Heart right ventricle (tissue), 16 donors: Measurements from ENCODE around the gene DDRGK1. TPM values are rescaled to one million over a fixed set of nuclear protein-coding genes. Genes with fewer than 3 reads are reported as not detected.

Experiments
- ATAC-seq, 8 donors: fragments of 200-7000 bp; cut with Tn5 transposase; one replicate each; pipeline ENCODE4 v1.9.1; 2020; ENCODE audit warnings: mild to moderate bottlenecking in 8 of 8, moderate library complexity in 8 of 8, moderate number of reproducible peaks in 1 of 8
- DNase-seq, 2 donors: peaks; one replicate each; pipeline ENCODE4 v3.0.0-alpha.2; 2020
- H3K27ac ChIP-seq, 10 donors: fragments of 200-600 bp; sonication (generic) in 2 of 10; one replicate each; pipeline versions ENCODE4 v1.5.0 to v1.8.0; 2020 to 2022; ENCODE audit warnings: mild to moderate bottlenecking in 3 of 10
- H3K27me3 ChIP-seq, 7 donors: fragments of 200-600 bp; one replicate each; pipeline ENCODE4 v1.8.0; 2021 to 2022; ENCODE audit warnings: mild to moderate bottlenecking in 2 of 7
- H3K36me3 ChIP-seq, 9 donors: fragments of 200-600 bp; sonication (generic) in 1 of 9; one replicate each; pipeline versions ENCODE4 v1.5.0 to v1.8.0; 2020 to 2022; ENCODE audit warnings: mild to moderate bottlenecking in 2 of 9
- H3K4me1 ChIP-seq, 9 donors: fragments of 200-600 bp; sonication (generic) in 1 of 9; one replicate each; pipeline versions ENCODE4 v1.5.0 to v1.8.0; 2020 to 2022; ENCODE audit warnings: mild to moderate bottlenecking in 4 of 9
- H3K4me3 ChIP-seq, 10 donors: fragments of 200-600 bp; sonication (generic) in 2 of 10; one replicate each; pipeline versions ENCODE4 v1.5.0 to v1.8.0; 2020 to 2022; ENCODE audit warnings: mild to moderate bottlenecking in 7 of 10, moderate library complexity in 2 of 10
- H3K9me3 ChIP-seq, 11 donors: fragments of 200-600 bp in 10 of 11; sonication (generic) in 2 of 11; one replicate each; pipeline versions ENCODE4 v1.5.0 to v1.8.0; 2013 to 2022; ENCODE audit warnings: mild to moderate bottlenecking in 2 of 11, control low read depth in 1 of 11, moderate library complexity in 1 of 11
- CTCF ChIP-seq, 9 donors: fragments of 200-600 bp; sonication (generic) in 2 of 9; IDR thresholded peaks; one replicate each; pipeline versions ENCODE4 v1.5.0 to v1.8.0; 2021 to 2022; ENCODE audit warnings: antibody characterized with exemption in 9 of 9, mild to moderate bottlenecking in 5 of 9, moderate library complexity in 1 of 9
- WGBS, 2 donors: extraction: QIAGEN DNeasy Blood & Tissue Kit; methylation state at CpG; one replicate each; pipeline ENCODE4 v1.1.7; 2013; ENCODE audit warnings: inconsistent platforms in 1 of 2; 5-methylcytosine and 5-hydroxymethylcytosine counted together
- intact Hi-C, 10 donors: fragments of 100-400 bp; cut with DNase I; formaldehyde crosslinking; loops; one replicate each; pipeline versions ENCODE4 v1.11.1 to v1.14.2; 2022
- polyA plus RNA-seq, 2 donors: library from polyadenylated mRNA; stranded (reverse); fragments of 200-250 nt; gene quantifications; one replicate each; pipeline ENCODE4 v1.2.3, GENCODE V29; 2013
- total RNA-seq, 10 donors: library from RNA; stranded (reverse); fragmentation: NEBNext Ultra II Directional in 3 of 10; extraction: Animal tissue kit (Norgen Biotek cat#: 25700) in 3 of 10; gene quantifications; one replicate each; pipeline versions ENCODE4 v1.2.1 to v1.2.4, GENCODE V29; 2021 to 2023
- donor health status: Arrhythmogenic right ventricular cardiomyopathy.
- donor health status: ischemic (EF 13 %, LVEDD 7.1; RV severe dilation, severe dysfunction).
- donor health status: healthy with polysubstance abuse.
- donor health status: DM: no; HTN: yes; CAD: no.
- donor health status: DM: no; HTN: no; CAD: no.
- donor health status: ischemic (EF 25% LVEDD 6.9; RV normal size, moderate dysfunction).
- donor health status: ischemic (EF 25% LVEDD 5.7; RV mildly dilated, moderate dysfunction).
- donor health status: healthy.
- donor health status: DM: yes; HTN: yes; CAD: no.
- donor health status: Ischemic cardiomyopathy.
- donor health status: ischemic (EF 35%, LVEDD 5.7; RV mildly dilated, moderate dysfunction).
- donor health status: nonischemic (EF 11% LVEDD 7.7; RV severe dilation, severe dysfunction).
- donor health status: DM: yes; HTN: yes; CAD: no.
- donor health status: PGD.
- donor health status: ischemic (EF 29% LVEDD 5.4; RV normal size, mild dysfunction).
- donor health status: nonischemic (EF 23%, LVEDD 6.1; RV moderate dilation, normal function).

Gene DDRGK1
- total and polyA plus RNA-seq, 12 donors: 25.2 to 77.1 (median 30.9) TPM

DNA sequence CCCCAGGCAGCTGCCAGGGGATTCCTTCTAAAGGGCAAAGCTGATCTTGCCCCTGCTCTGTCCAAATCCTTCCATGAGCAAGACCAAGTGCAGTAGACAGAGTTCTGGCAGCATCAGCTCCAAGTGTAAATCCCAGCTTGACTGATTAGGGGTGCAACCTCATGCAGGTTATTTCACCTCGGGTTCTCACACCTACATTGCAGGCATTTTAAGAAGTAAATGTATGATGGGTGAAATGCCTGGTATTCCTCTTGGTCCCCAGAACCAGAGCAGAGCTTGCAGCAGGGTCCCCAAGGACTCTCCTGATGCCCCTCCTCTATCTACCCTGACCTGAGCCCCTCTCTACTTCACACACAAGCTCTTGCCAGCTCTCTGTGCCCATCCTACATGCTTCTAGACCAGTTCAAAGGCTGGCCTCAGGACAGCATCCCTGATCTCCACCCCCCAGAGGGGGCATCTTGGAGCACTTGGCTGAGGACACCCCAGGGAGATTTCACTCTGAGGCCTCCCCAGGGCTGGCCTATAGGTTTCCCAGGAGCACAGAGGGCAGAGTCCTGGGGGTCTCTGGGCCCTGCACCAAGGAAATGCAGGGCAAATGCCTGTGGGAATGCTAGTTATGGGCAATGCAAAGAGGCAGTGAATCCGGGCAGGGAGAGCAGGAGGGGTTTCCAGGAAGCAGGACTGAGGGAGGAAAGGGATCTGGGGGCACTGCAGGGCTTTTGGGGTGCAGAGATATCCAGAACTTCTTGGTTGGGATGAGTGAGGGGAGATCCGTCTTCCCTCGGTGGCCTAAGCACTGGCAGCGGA lies 32.2 kb downstream of the DDRGK1 start:
- H3K27me3 ChIP-seq: peaks cover 0 to 60% (median 0%) of the 10 kb centered on the region in 7 donors
- no peak for TF ChIP-seq CTCF (IDR thresholded peaks at IDR 0.05)
- no peaks in the 10 kb centered on the region for H3K36me3 ChIP-seq
- no peak for DNase-seq
- peak overlapping the region in 5 of 10 donors; percentile 52 to 86 (median 83) for H3K27ac ChIP-seq
- WGBS, 2 donors: 37 to 38% methylated on average over 5 of the region's 5 CpGs
- peaks cover 3 to 31% (median 24%) of the 10 kb centered on the region in 9 donors for H3K4me1 ChIP-seq
- ATAC-seq: peak in 1 of 8 donors; percentile 1
- H3K9me3 ChIP-seq: no peaks in the 10 kb centered on the region
- H3K4me3 ChIP-seq: peak overlapping the region; percentile 66 to 97 (median 94)
- intact Hi-C loops: no loop called here

GRCh38 chr20:3171391-3172125 lies 32.9 kb downstream of the DDRGK1 start:
- intact Hi-C loops: no loop called here

DNA sequence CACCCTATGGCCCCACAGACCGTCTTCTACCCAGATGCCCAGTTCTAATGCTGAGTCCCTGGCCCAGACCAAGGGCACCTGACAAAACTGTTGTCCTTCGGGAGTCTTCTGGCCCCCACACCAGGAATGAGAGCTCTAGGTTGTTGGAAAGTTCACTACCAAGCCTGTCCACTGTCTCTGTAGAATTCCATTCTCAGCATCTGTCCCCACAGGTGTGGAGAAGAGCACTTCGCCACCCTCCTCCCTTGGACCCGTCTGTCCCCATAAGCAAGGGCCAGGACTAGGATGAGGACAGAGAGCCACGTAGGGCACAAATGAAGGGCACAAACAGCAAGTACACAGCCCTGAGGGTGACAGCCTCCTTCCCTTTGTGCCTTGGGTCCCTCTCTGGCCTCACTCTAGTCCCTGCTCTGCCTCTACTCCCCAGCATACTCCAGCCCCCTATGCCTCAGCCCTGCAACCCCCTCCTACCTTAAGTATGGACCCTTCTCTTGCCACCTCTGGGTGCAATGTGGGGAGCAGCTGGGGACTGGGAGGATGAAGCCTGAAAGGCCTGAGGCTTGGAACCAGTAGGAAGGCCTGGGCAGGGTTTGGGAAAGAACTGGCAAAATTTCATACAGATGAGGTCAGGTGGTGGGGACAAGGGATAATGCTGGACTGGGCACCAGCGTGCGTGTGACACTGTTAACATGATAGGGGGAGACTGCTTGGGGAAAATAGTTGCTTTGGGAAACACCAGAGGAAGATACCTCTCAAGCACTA lies 35.5 kb downstream of the DDRGK1 start:
- intact Hi-C loops: no loop called here
- no peak for DNase-seq

More at GRCh38 chr20:3171391-3172125, 32.9 kb downstream of the DDRGK1 start:
- Histone ChIP-seq H3K4me1 (peaks cover 3 to 31% (median 24%) of the 10 kb centered on the region in 9 donors), H3K27me3 (peaks cover 0 to 68% (median 0%) of the 10 kb centered on the region in 7 donors), H3K4me3 (no peak overlapping the region), H3K27ac (no peak overlapping the region), H3K36me3 (no peaks in the 10 kb centered on the region), H3K9me3 (no peaks in the 10 kb centered on the region)
- no peak for TF ChIP-seq CTCF (IDR thresholded peaks at IDR 0.05)
- 84 to 87% methylated on average over 14 of the region's 14 CpGs for WGBS, 2 donors
- DNase-seq: no peak
- ATAC-seq: no peak

More for the DNA sequence above, 35.5 kb downstream of the DDRGK1 start:
- 82 to 88% methylated on average over 7 of the region's 7 CpGs for WGBS, 2 donors
- TF ChIP-seq CTCF (IDR thresholded peaks at IDR 0.05): no peak
- Histone ChIP-seq H3K36me3 (no peaks in the 10 kb centered on the region), H3K27ac (no peak overlapping the region), H3K4me3 (no peak overlapping the region), H3K9me3 (no peaks in the 10 kb centered on the region), H3K27me3 (peaks cover 0 to 48% (median 0%) of the 10 kb centered on the region in 7 donors), H3K4me1 (peaks cover 6 to 29% (median 23%) of the 10 kb centered on the region in 9 donors)
- no peak for ATAC-seq
